Muscle layer of duodenum (tissue), 2 donors: ENCODE data around the gene ZNF354C.
A peak's percentile ranks its signal among the peaks of the same experiment; 100 is the strongest.

Experiments
- H3K27ac ChIP-seq: one replicate; pipeline ENCODE4 v1.7.0; 2013; ENCODE audit warnings: mild to moderate bottlenecking, low read length
- H3K27me3 ChIP-seq: one replicate; pipeline ENCODE4 v1.7.0; 2013; ENCODE audit warnings: low read depth, mild to moderate bottlenecking, control low read depth, low read length
- H3K36me3 ChIP-seq, 2 donors: one replicate each; pipeline ENCODE4 v1.7.0; 2013; ENCODE audit warnings: low read length in 2 of 2, control low read depth in 1 of 2, mild to moderate bottlenecking in 1 of 2; ENCODE audit not compliant: insufficient read depth in 2 of 2, control insufficient read depth in 1 of 2
- H3K4me1 ChIP-seq, 2 donors: one replicate each; pipeline ENCODE4 v1.7.0; 2013; ENCODE audit warnings: low read length in 2 of 2, mild to moderate bottlenecking in 2 of 2, control low read depth in 1 of 2, moderate library complexity in 1 of 2; ENCODE audit not compliant: insufficient read depth in 2 of 2, control insufficient read depth in 1 of 2
- H3K4me3 ChIP-seq, 2 donors: one replicate each; pipeline ENCODE4 v1.7.0; 2013; ENCODE audit warnings: low read length in 2 of 2, low read depth in 1 of 2, mild to moderate bottlenecking in 1 of 2
- H3K9me3 ChIP-seq, 2 donors: one replicate each; pipeline ENCODE4 v1.7.0; 2013; ENCODE audit warnings: low read length in 2 of 2, control low read depth in 1 of 2, mild to moderate bottlenecking in 1 of 2; ENCODE audit not compliant: control insufficient read depth in 1 of 2
- donor health status: healthy.

Gene ZNF354C

DNA sequence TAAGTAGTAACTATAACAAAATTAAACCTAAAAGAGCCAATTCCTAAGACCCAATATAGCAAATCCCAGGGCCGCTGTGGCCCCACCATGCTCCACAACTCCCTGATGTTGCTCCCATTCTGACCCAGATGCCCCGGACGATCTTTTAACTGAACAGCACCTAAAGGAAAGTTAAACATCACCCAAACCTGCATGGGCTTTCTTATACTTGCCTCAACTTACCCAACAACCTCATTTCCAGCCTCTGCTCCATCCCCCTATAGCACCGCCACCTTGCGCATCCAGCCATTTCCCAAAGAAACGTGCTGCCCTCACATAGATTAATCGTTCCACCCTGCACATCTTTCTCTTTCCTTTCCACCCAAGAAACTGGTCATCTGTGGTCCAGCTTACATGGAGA lies 54.6 kb downstream of the ZNF354C start:
- peaks cover 6 to 18% of the 10 kb centered on the region in 2 donors for H3K36me3 ChIP-seq

DNA sequence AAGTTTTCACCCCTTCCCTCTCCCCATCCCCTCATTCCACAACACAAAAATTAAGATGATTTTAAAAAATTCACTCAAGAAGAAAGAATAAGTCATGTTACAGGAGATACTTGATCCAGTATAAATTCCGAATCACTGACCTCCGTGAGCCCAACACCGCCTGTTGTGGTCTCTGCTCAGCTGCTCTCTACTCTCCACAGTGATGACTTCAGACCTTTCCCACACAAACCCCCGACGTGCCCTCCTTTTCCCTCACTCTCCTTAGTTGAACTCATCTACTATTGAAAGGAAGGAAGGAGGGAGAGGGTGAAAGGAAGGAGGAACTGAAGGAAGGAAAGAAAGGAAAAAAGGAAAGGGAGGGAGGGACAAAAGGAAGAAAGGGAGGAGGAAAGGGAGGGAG lies 55.1 kb downstream of the ZNF354C start:
- no peaks in the 10 kb centered on the region for H3K27me3 ChIP-seq
- no peaks in the 10 kb centered on the region for H3K4me1 ChIP-seq
- H3K4me3 ChIP-seq: peak overlapping the region in 1 of 2 donors; percentile 41
- no peak overlapping the region for H3K27ac ChIP-seq
- peaks cover 27 to 56% of the 10 kb centered on the region in 2 donors for H3K9me3 ChIP-seq
- peaks cover 6 to 18% of the 10 kb centered on the region in 2 donors for H3K36me3 ChIP-seq

More for the DNA sequence above, 54.6 kb downstream of the ZNF354C start:
- Histone ChIP-seq H3K4me1 (no peaks in the 10 kb centered on the region), H3K27me3 (no peaks in the 10 kb centered on the region), H3K4me3 (peak overlapping the region in 1 of 2 donors; percentile 41), H3K27ac (no peak overlapping the region), H3K9me3 (peaks cover 27 to 60% of the 10 kb centered on the region in 2 donors)

DNA sequence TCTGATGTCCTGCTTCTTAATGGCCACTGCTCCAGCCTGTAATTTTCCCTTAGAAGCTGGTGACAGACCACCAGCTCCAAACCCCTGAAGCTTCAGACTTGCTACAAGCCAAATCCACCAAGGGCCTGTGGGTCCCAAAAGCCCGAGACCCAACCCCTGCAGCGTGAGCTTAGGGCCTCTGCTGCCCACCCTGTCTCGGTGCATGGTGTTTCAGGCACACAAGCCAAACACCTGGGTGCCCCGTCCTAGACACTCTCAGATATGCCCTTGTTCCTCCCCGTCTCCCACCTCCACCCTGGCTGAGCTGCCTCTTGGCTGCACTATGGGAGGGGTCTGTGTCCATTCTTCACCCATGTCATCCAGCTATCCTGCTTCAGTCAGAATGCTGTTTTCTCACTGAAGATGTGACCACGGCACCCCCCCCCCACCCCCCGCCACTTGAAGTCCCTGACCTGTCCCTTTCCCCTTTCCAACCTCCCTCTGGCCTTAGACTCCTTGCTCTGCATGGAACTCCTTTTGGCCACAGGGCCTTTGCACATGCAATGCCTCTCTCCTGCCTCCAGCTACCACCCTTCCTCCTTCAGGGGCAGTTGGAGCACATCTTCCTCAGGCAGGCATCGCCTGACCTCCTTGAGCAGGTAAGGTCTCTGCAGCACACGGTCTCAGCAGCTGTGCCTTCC lies 55.8 kb downstream of the ZNF354C start:
- Histone ChIP-seq H3K27me3 (no peaks in the 10 kb centered on the region), H3K9me3 (peaks cover 27 to 54% of the 10 kb centered on the region in 2 donors), H3K4me3 (peak overlapping the region in 1 of 2 donors; percentile 9), H3K36me3 (peaks cover 6 to 18% of the 10 kb centered on the region in 2 donors), H3K27ac (no peak overlapping the region), H3K4me1 (no peaks in the 10 kb centered on the region)

DNA sequence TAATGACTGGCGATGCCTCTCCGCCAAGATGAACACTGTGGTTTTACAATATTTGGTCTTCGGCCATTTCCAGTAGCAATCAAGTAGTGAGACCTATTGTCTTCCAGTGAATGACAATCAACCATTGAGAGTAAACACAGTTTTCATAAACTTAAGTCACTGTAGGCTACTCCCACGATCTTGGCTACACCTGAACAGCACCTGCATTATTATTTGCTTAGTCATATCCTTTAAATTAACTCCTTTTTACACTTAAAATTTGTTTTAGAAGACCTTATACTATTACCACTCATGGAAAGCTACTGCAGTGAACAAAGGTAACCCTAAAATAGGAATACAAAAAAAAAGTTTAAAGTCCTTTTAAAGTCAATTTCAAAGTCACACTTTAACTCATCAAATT lies 58.2 kb downstream of the ZNF354C start:
- peaks cover 27 to 31% of the 10 kb centered on the region in 2 donors for H3K9me3 ChIP-seq

DNA sequence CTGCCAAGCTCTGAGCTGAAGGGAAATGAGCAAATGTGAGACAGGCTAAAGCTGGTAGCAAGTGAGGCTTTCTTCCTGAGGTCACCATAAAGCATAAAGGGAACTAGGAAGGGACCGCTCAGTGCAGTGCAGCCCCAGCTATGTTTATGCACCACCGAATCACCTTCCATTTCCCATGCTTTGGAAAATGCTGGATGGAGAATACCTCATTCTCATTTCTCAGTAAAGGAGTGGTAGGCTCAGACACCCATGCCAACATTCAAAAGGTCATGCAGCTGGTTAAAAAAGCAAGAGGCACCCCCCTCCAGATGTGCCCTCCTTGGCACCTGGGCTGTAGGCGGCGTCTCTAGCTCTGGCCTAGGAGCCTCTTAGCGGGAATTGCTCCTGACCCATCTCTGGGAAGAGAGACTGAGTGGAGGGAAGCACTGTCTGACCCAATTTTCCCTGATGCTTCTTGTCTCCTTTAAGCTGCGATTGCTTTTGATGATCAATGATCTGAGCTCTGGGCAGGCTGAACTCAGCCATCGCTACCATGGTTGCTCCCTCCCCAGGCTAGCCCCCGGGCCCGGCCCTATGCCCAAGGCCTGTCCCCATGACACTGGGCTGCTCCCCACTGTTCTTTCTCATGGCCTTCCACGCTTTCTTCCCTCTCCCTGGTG lies 58.7 kb downstream of the ZNF354C start:
- no peaks in the 10 kb centered on the region for H3K4me1 ChIP-seq
- H3K27me3 ChIP-seq: no peaks in the 10 kb centered on the region
- H3K4me3 ChIP-seq: no peak overlapping the region
- H3K27ac ChIP-seq: no peak overlapping the region
- H3K9me3 ChIP-seq: peaks cover 22 to 28% of the 10 kb centered on the region in 2 donors
- peaks cover 4 to 14% of the 10 kb centered on the region in 2 donors for H3K36me3 ChIP-seq

More for the DNA sequence above, 58.2 kb downstream of the ZNF354C start:
- Histone ChIP-seq H3K36me3 (peaks cover 6 to 18% of the 10 kb centered on the region in 2 donors), H3K4me3 (no peak overlapping the region), H3K27me3 (no peaks in the 10 kb centered on the region), H3K27ac (no peak overlapping the region), H3K4me1 (no peaks in the 10 kb centered on the region)

DNA sequence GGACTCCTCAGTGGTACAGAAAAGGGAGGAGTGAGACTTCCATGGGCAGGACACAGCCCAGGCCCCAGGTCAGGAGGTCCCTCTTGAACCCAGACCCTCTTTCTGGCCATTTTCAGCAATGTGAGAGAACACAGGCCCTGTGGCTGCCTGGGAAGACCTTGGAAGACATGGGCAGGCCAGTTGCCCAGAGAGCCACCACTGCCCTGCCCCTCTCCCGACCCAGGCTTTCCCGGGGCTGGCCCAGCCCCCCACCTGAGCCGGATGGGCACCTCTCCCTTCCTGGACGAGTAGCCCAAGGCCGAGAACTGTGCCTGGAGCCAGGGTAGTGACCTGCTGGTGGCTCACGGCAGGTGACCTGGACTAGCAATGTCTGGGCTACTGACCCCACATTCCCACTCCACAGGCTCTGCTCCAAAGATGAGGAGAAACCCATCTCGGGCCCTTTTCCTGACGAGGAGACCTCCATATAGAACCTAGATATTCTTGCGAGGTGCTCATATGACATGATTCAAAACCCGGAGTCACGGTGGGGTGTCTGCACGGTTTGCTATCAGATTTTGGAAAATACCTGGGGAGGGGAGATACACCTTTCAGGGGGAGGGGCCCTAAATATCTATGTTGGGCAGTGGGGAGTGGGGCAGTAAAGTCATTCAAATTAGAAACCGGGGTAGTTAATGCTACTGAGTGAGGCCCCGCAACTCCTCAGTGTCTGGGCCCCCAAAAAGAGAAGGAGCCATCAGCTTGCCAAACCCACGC lies 59.4 kb downstream of the ZNF354C start:
- Histone ChIP-seq H3K27ac (no peak overlapping the region), H3K36me3 (peaks cover 0 to 9% of the 10 kb centered on the region in 2 donors), H3K9me3 (peaks cover 15 to 21% of the 10 kb centered on the region in 2 donors), H3K4me1 (no peaks in the 10 kb centered on the region), H3K4me3 (no peak overlapping the region), H3K27me3 (no peaks in the 10 kb centered on the region)

DNA sequence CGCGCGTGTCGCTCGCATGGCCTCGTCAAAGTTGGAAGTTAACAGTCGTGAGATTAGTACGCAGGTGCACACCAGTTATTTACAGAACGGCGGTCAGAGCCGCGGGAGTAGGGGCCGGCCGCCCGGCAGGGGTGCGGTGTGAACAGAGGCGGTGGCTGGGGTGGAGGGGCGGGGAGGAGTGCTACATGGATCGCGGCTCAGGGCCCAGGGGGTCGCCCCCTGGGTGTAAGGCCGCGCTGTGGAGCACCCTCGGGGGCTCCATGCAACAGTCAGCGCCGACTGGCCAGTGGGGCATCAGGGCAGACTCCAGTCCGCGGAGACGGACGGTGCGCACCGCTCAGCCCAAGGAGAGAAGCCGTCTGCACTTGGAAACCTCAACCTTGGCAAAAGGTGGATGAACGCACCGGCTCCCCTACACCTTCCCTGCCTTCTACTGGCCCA lies 60.3 kb downstream of the ZNF354C start:
- no peaks in the 10 kb centered on the region for H3K27me3 ChIP-seq
- no peaks in the 10 kb centered on the region for H3K4me1 ChIP-seq
- H3K4me3 ChIP-seq: no peak overlapping the region
- H3K36me3 ChIP-seq: peaks cover 0 to 2% of the 10 kb centered on the region in 2 donors
- H3K27ac ChIP-seq: no peak overlapping the region
- H3K9me3 ChIP-seq: peaks cover 6 to 13% of the 10 kb centered on the region in 2 donors

DNA sequence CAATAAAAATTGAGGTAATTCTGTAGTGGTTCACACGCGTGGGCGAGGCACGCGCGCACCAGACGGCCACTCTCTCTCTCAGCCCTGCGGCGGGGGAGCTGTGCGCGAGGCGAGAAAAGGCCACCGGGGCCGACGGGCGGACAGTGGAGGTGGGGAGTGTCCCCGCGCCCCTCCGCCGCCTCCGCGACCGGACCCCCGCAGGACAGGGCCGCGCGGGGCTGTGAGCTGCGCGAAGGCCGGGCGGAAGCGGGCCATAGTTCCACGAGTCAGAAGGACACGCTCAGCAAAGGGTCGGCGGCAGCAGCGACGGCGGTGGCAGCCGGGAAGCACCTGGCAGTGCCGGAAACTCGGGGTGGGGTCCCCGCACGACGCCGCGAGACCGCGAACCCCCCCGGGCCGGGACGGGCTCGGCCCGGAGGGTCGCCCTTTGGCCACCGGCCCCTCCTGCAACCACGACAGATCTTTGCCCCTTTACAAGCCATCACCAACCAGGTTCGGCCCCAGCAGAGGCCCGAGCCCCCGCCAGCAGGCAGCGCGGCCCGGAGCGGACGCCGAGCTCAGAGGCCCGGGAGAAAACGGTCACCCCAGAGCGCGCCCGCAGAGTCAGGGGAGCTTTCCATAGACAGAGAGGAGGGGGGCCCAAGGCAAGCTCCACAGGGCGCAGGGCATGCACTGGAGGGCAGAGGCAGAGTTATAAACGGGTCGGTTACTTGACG lies 60.9 kb downstream of the ZNF354C start:
- no peak overlapping the region for H3K4me3 ChIP-seq
- no peaks in the 10 kb centered on the region for H3K27me3 ChIP-seq
- no peaks in the 10 kb centered on the region for H3K4me1 ChIP-seq
- H3K27ac ChIP-seq: no peak overlapping the region
- peaks cover 5 to 9% of the 10 kb centered on the region in 2 donors for H3K9me3 ChIP-seq
- no peaks in the 10 kb centered on the region for H3K36me3 ChIP-seq

DNA sequence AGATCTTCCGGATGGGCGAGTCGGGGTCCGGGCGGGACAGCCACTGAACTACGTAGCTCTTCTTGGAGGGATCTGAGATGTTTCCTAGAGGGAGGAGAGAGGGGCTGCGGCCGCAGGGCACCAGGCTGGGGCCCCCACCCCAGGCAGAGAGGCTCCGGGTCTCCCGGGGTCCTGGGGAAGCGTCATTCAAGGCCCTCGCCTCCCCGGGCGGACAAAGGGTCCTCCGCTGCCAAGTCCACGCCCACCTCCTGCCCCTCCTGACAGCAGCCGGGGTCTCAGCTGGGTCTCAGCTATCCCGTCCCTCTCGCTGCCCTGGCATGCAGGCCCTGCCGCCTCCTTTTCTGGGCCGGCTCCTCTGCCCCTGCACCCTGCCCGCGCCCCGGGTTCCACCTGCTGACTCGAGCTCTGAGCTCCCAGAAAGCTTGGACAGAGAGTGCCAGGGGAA lies 61.5 kb downstream of the ZNF354C start:
- H3K27me3 ChIP-seq: no peaks in the 10 kb centered on the region

DNA sequence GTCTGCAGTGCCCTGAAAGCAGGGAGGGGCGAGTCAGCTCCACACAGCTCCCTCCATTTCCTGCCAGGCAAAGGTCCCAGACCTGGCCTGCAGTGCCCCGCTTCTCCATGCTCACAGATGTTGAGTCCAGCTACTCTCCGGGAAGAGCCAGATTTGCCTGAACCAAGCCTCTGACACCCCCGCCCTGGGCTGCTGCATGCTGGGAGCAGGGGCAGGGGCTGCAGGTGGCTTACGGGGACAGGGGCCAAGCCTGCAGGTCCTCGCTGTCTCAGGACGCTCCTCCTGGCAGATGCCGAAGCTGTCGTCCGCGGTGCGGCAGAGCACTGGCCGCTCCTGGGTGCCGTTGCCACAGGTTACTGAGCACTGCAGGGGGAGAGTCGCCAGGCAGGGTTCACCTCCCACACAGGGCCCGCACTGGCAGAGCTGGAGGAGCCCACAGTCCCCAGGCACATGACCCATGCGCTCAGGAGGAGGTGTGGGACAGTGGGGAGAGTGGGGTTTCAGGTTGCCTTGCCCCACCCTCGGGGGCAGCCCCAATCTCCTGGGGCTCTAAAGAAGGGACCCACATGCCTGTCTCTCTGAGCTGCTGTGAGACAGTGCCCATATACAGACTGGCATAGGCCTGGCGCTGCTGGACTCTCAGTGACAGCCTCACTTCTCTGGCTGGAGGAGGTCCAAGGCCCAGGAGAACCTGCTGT lies 62.4 kb downstream of the ZNF354C start:
- Histone ChIP-seq H3K4me1 (no peaks in the 10 kb centered on the region), H3K4me3 (no peak overlapping the region), H3K9me3 (peaks cover 0 to 6% of the 10 kb centered on the region in 2 donors), H3K36me3 (peaks cover 0 to 10% of the 10 kb centered on the region in 2 donors), H3K27ac (no peak overlapping the region), H3K27me3 (no peaks in the 10 kb centered on the region)

More for the DNA sequence above, 61.5 kb downstream of the ZNF354C start:
- peaks cover under 1 to 6% of the 10 kb centered on the region in 2 donors for H3K9me3 ChIP-seq
- no peak overlapping the region for H3K27ac ChIP-seq
- H3K4me1 ChIP-seq: no peaks in the 10 kb centered on the region
- peaks cover 0 to 1% of the 10 kb centered on the region in 2 donors for H3K36me3 ChIP-seq
- no peak overlapping the region for H3K4me3 ChIP-seq
